ENCODE data around the gene PDCD1. TPM values are rescaled to one million over a fixed set of nuclear protein-coding genes. Genes with fewer than 3 reads are reported as not detected.

PDCD1 gene
- total and polyA plus RNA-seq, 2 of the 8 experiments (the other 6 are each of a cell fraction or from before 2014, with no cell fraction given) = 0.48 to 1.1 TPM

DNA sequence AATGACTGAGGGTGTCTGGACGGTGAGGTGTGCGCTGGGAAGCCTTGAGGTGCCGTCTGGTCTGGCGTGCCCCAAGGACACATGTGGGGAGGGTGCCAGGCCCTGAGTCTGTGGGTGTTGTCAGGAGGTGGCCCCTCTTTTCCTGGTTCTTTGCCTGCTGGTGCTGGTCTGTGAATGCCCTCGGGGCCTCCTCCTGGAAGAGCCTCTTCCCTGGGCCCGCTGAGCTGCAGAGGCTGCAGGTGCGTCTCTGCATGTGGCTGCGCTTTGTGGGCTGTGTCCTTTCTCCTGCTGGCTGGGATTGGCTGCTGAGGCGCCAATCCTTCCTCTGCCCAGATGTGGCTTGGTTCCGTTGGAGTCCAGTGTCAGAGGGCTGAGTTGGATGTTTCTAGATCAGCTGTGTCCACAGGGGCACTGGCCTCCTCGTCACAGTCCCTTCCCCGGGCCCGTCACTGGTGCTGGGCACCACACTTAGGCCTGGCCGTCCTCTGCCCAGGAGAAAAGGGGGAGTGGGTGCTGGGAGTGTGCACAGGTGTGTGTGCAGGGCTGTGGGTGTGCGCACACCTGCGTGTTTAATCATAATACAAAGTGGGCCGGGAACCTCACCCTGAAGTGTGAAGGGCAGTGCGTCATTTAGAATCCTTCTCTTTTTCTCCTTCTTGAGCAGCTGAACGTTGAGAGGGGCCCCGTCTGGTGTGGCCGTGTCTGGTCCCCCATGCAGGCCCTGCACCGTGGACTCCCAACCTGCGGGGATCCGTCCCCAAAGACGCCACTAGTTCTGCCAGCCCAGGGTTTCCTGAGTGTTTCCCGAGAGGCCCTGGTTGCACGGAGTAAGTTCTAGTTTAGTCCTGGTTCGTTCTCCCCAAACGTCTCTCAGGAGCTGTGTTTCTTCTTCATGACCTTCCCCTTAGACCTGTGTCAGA lies 46.4 kb upstream of the PDCD1 start:
- Histone ChIP-seq H3K56ac (replicated peaks; ENCODE audit: insufficient read length, low read depth, low read length) (no peak overlapping the region), H3K27ac (ENCODE audit: low read depth, low read length) (no peak overlapping the region), H3K4me2 (ENCODE audit: insufficient read depth in 1 of 2, low read depth in 2 of 2, low read length in 2 of 2) (no peak overlapping the region), H2AFZ (ENCODE audit: low read length) (no peak overlapping the region), H3K36me3 (ENCODE audit: control insufficient read depth in 2 of 4, insufficient read depth in 4 of 4, low read length in 3 of 4) (no peaks in the 10 kb centered on the region; a peak in 1 of 8 replicates), H3K23ac (ENCODE audit: insufficient read length) (no peak overlapping the region), H2BK20ac (ENCODE audit: low read length) (no peak overlapping the region), H3K9me3 (ENCODE audit: insufficient read depth in 2 of 2, low read depth in 1 of 2, low read length in 1 of 2) (no peaks in the 10 kb centered on the region), H2BK12ac (ENCODE audit: low read depth, low read length) (no peak overlapping the region), H3K18ac (ENCODE audit: extremely low read depth, low read length) (no peak overlapping the region), H3K23me2 (ENCODE audit: low read depth, low read length) (peaks cover 8% of the 10 kb centered on the region; the same call in 1 of the 2 replicates), H3K79me2 (ENCODE audit: control insufficient read depth in 1 of 2, insufficient read depth in 2 of 2, low read length in 2 of 2) (no peaks in the 10 kb centered on the region), H2BK120ac (replicated peaks; ENCODE audit: low read depth, low read length) (no peak overlapping the region), H4K91ac (replicated peaks; ENCODE audit: insufficient read length, low read length) (no peak overlapping the region), H3K4me3 (ENCODE audit: extremely low read depth in 1 of 4, insufficient read depth in 2 of 4, low read depth in 3 of 4, low read length in 4 of 4) (no peak overlapping the region), H3K79me1 (ENCODE audit: low read depth, low read length) (no peaks in the 10 kb centered on the region; the same call in 1 of the 2 replicates), H2AK5ac (ENCODE audit: low read depth, low read length) (no peak overlapping the region), H4K8ac (ENCODE audit: extremely low read depth, insufficient read depth, low read length) (no peak overlapping the region; the same call in 1 of the 2 replicates), H4K5ac (ENCODE audit: insufficient read length, low read depth, low read length) (no peak overlapping the region), H2BK5ac (ENCODE audit: low read depth, low read length) (no peak overlapping the region), H2BK15ac (ENCODE audit: low read length) (no peak overlapping the region), H3K9ac (replicated peaks in 1 of 4; ENCODE audit: extremely low read depth in 1 of 4, low read depth in 3 of 4, low read length in 3 of 4) (no peak overlapping the region), H3K27me3 (replicated peaks in 1 of 4; ENCODE audit: control insufficient read depth in 3 of 4, extremely low read depth in 1 of 4, insufficient read depth in 3 of 4, low read length in 3 of 4) (peaks cover 0 to 2% (median 0%) of the 10 kb centered on the region in 4 experiments; a peak in 2 of 7 replicates), H3K14ac (ENCODE audit: insufficient read length) (no peak overlapping the region), H4K20me1 (replicated peaks in 1 of 2; ENCODE audit: control insufficient read depth in 1 of 2, insufficient read depth in 2 of 2, low read length in 2 of 2) (peaks cover 0 to 4% of the 10 kb centered on the region in 2 experiments), H3K4ac (replicated peaks; ENCODE audit: insufficient read length, low read depth, low read length) (no peak overlapping the region), H3K4me1 (replicated peaks in 1 of 4; ENCODE audit: control insufficient read depth in 3 of 4, insufficient read depth in 4 of 4, low read length in 3 of 4) (peaks cover 0 to 17% (median 9%) of the 10 kb centered on the region in 4 experiments; a peak in 6 of 7 replicates)
- peak in 1 of 2 experiments; percentile 39 for DNase-seq (ENCODE audit: low read depth in 1 of 2, low spot score in 2 of 2)
- FAIRE-seq = no peak
- ChIA-PET CTCF (ENCODE audit: partially characterized antibody) (interaction anchor here (1.3 to 1.5 kb wide), 2 partner anchors 9 to 46 kb away, joined by 3 to 5 read pairs; no protein-coding TSS in a partner anchor), POLR2A (ENCODE audit: partially characterized antibody) (interaction anchor here (1.3 kb wide), 1 partner anchor 13 kb away, joined by 3 read pairs; no protein-coding TSS in a partner anchor)
- 88% methylated on average over 27 of the region's 29 CpGs; no CpG with 5 or more reads in 1 of the 2 experiments for WGBS, 2 experiments (ENCODE audit: extremely low coverage in 1 of 2, insufficient coverage in 1 of 2, insufficient read length in 1 of 2, insufficient replicate concordance in 2 of 2, low coverage in 1 of 2, low lambda C conversion rate in 2 of 2, missing lambda C conversion rate in 1 of 2)
- no peak for TF ChIP-seq KDM1A (IDR thresholded peaks at IDR 0.05; ENCODE audit: borderline replicate concordance, low read length)
- no peak for TF ChIP-seq MAFK (IDR thresholded peaks at IDR 0.05; ENCODE audit: low read depth, low read length)
- TF ChIP-seq NANOG (IDR thresholded peaks at IDR 0.05; ENCODE audit: insufficient read depth, low read depth, low read length, poor library complexity, severe bottlenecking) = no peak
- TF ChIP-seq POLR2A (IDR thresholded peaks at IDR 0.05; ENCODE audit: control extremely low read depth in 1 of 2, low read depth in 2 of 2, low read length in 2 of 2) = no peak

Measured in H1 (cell line).